Hepatocyte (in vitro differentiated cells): Measurements from ENCODE around the gene FAM20C. TPM values are rescaled to one million over a fixed set of nuclear protein-coding genes. Genes with fewer than 3 reads are reported as not detected.

Experiments used
- DNase-seq: peaks from one replicate; pipeline ENCODE4 v3.0.0-alpha.2; 2016; ENCODE audit warnings: low spot score
- H2AFZ ChIP-seq: fragments of 200-600 bp; sonication (generic); 2 replicates; pipeline ENCODE4 v1.6.0; 2016; ENCODE audit warnings: antibody characterized with exemption, mild to moderate bottlenecking
- H3K27ac ChIP-seq: fragments of 200-600 bp; sonication (generic); 2 replicates; pipeline ENCODE4 v1.5.1; 2016; ENCODE audit warnings: mild to moderate bottlenecking
- H3K27me3 ChIP-seq: fragments of 200-600 bp; sonication (generic); 2 replicates; pipeline ENCODE4 v1.6.1; 2016
- H3K36me3 ChIP-seq: fragments of 200-600 bp; sonication (generic); replicated peaks from 2 replicates; pipeline ENCODE4 v1.5.1; 2016; ENCODE audit warnings: low read depth; ENCODE audit not compliant: insufficient read depth
- H3K4me1 ChIP-seq: fragments of 200-600 bp; sonication (generic); 2 replicates; pipeline ENCODE4 v1.5.1; 2016; ENCODE audit warnings: mild to moderate bottlenecking, moderate library complexity; ENCODE audit not compliant: insufficient read depth
- H3K4me2 ChIP-seq: fragments of 200-600 bp; sonication (generic); 2 replicates; pipeline ENCODE4 v1.6.0; 2016
- H3K4me3 ChIP-seq: fragments of 200-600 bp; sonication (generic); 2 replicates; pipeline ENCODE4 v1.5.1; 2016; ENCODE audit warnings: mild to moderate bottlenecking
- H3K79me2 ChIP-seq: fragments of 200-600 bp; sonication (generic); 2 replicates; pipeline ENCODE4 v1.6.0; 2017; ENCODE audit warnings: mild to moderate bottlenecking
- H3K9me2 ChIP-seq: fragments of 200-600 bp; sonication (generic); replicated peaks from 2 replicates; pipeline ENCODE4 v1.6.0; 2017; ENCODE audit warnings: mild to moderate bottlenecking; ENCODE audit not compliant: insufficient read depth
- H3K9me3 ChIP-seq: fragments of 200-600 bp; sonication (generic); 2 replicates; pipeline ENCODE4 v1.5.1; 2016; ENCODE audit warnings: low read depth, mild to moderate bottlenecking
- H4K20me1 ChIP-seq: fragments of 200-600 bp; sonication (generic); 2 replicates; pipeline ENCODE4 v1.6.0; 2016; ENCODE audit warnings: mild to moderate bottlenecking; ENCODE audit not compliant: insufficient read depth, poor library complexity, severe bottlenecking
- EZH2 ChIP-seq: fragments of 200-600 bp; sonication (generic); IDR thresholded peaks from 2 replicates; pipeline ENCODE4 v1.6.1; 2016; ENCODE audit warnings: antibody characterized with exemption, mild to moderate bottlenecking, borderline replicate concordance
- EZH2phosphoT487 ChIP-seq: fragments of 200-600 bp; sonication (generic); IDR thresholded peaks from one replicate; pipeline ENCODE4 v1.6.1; 2018; ENCODE audit warnings: antibody characterized with exemption, mild to moderate bottlenecking, low read depth, moderate library complexity; ENCODE audit not compliant: unreplicated experiment, severe bottlenecking
- WGBS: methylation state at CpG from one replicate; pipeline ENCODE4 v1.1.6; 2016; ENCODE audit warnings: low lambda C conversion rate; ENCODE audit errors: missing lambda C conversion rate; 5-methylcytosine and 5-hydroxymethylcytosine counted together
- polyA plus RNA-seq: library from polyadenylated mRNA; unstranded; fragments of >200 nt; fragmentation: Nextera tagmentation; extraction: Ambion mirVana; gene quantifications from 2 replicates; pipeline ENCODE4 v1.2.1, GENCODE V29; 2016
- total RNA-seq: library from RNA; depleted of rRNA; stranded (reverse); fragments of >200 nt; gene quantifications from 2 replicates; pipeline ENCODE4 v1.2.3, GENCODE V29; 2014
- TF ChIP-seq, protein P1 (sequence below): fragments of 200-600 bp; sonication (generic); IDR thresholded peaks from 2 replicates; pipeline ENCODE4 v1.5.1; 2016; ENCODE audit warnings: antibody characterized with exemption, mild to moderate bottlenecking; ENCODE audit not compliant: poor library complexity

The FAM20C gene
- total and polyA plus RNA-seq, 2 experiments from 2014 or later = 24.4 to 42.5 TPM

GRCh38 chr7:175955-176354 lies 16.4 kb upstream of the FAM20C start:
- WGBS = 96% methylated on average over 11 of the region's 11 CpGs
- H3K4me3 ChIP-seq = no peak overlapping the region
- H2AFZ ChIP-seq = no peak overlapping the region
- H4K20me1 ChIP-seq = no peaks in the 10 kb centered on the region
- H3K9me3 ChIP-seq = no peaks in the 10 kb centered on the region
- TF ChIP-seq EZH2 = no peak
- peaks cover 3% of the 10 kb centered on the region for H3K27me3 ChIP-seq
- no peaks in the 10 kb centered on the region for H3K36me3 ChIP-seq
- no peak for DNase-seq
- no peak overlapping the region for H3K4me2 ChIP-seq
- no peaks in the 10 kb centered on the region for H3K9me2 ChIP-seq
- H3K4me1 ChIP-seq = peaks cover 8% of the 10 kb centered on the region
- no peak overlapping the region for H3K27ac ChIP-seq
- no peaks in the 10 kb centered on the region for H3K79me2 ChIP-seq

DNA sequence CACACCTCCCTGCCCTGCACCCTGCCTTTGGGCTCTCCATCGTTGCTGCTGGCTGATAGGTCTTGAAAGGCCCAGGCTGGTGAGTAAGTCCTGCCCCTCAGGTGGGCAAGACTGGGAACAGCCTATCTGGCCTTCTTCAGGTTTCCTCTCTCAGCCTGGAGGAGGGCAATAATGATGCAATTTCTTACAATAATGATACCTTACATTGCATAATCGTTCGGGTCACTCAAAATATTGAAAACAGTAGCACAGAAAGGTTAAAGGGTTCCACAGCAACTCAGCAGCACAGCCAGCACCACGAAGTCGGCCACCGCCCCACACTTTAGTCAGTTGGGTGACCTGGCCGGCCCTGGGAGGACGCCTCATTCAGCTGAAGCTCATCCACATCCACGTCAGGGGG lies 16.0 kb upstream of the FAM20C start:
- Histone ChIP-seq H3K4me1 (peaks cover 8% of the 10 kb centered on the region), H3K27me3 (peaks cover 3% of the 10 kb centered on the region), H4K20me1 (no peaks in the 10 kb centered on the region), H3K4me2 (no peak overlapping the region), H3K9me2 (no peaks in the 10 kb centered on the region), H3K4me3 (no peak overlapping the region), H3K27ac (no peak overlapping the region), H2AFZ (no peak overlapping the region), H3K79me2 (no peaks in the 10 kb centered on the region), H3K36me3 (no peaks in the 10 kb centered on the region), H3K9me3 (no peaks in the 10 kb centered on the region)
- no peak for TF ChIP-seq EZH2
- TF ChIP-seq EZH2phosphoT487 = no peak
- TF ChIP-seq, protein P1, sequence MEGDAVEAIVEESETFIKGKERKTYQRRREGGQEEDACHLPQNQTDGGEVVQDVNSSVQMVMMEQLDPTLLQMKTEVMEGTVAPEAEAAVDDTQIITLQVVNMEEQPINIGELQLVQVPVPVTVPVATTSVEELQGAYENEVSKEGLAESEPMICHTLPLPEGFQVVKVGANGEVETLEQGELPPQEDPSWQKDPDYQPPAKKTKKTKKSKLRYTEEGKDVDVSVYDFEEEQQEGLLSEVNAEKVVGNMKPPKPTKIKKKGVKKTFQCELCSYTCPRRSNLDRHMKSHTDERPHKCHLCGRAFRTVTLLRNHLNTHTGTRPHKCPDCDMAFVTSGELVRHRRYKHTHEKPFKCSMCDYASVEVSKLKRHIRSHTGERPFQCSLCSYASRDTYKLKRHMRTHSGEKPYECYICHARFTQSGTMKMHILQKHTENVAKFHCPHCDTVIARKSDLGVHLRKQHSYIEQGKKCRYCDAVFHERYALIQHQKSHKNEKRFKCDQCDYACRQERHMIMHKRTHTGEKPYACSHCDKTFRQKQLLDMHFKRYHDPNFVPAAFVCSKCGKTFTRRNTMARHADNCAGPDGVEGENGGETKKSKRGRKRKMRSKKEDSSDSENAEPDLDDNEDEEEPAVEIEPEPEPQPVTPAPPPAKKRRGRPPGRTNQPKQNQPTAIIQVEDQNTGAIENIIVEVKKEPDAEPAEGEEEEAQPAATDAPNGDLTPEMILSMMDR = no peak
- no peak for DNase-seq
- 94% methylated on average over 9 of the region's 9 CpGs for WGBS

DNA sequence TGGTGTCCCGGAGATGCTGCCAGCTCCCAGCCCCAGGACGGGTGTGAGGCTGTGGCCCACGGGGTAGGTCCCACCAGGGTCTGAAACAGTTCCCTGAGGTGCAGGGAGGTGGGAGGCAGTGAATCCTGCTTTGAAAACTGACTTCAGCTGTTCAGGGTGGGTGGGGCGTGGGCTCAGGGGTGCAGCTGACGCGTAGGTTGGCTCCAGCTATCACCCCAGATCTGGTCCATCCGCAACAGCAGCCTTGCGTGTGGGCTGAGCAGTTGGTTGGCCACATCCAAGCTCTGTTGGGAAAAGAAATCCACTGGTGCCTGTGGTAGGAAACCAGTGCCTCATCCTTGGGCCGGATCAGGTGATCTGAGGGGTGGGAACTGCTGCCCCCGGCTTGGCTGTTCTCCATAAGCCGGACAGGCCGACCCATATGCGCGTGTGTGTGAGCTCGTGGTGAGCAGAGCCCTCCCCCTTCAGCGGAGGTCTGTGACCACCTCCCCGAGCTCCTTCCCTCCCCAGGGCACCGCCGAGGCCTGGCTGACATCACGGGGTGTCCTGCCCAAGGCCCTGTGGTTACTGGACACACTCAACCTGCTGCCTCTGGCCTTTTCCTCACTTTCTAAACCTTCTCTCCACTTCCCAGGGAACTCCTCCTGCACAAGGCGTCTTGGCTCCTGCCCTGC lies 15.4 kb upstream of the FAM20C start:
- Histone ChIP-seq H3K9me2 (no peaks in the 10 kb centered on the region), H3K4me3 (no peak overlapping the region), H3K9me3 (no peaks in the 10 kb centered on the region), H3K27ac (no peak overlapping the region), H2AFZ (no peak overlapping the region), H4K20me1 (no peaks in the 10 kb centered on the region), H3K79me2 (no peaks in the 10 kb centered on the region), H3K36me3 (no peaks in the 10 kb centered on the region), H3K4me2 (no peak overlapping the region), H3K4me1 (peaks cover 8% of the 10 kb centered on the region), H3K27me3 (peaks cover 3% of the 10 kb centered on the region)
- 87% methylated on average over 20 of the region's 21 CpGs for WGBS
- TF ChIP-seq EZH2phosphoT487 = no peak
- no peak for TF ChIP-seq EZH2
- TF ChIP-seq, protein P1 = no peak
- DNase-seq = no peak

GRCh38 chr7:178444-178843 lies 13.9 kb upstream of the FAM20C start:
- no peaks in the 10 kb centered on the region for H3K79me2 ChIP-seq
- H3K9me3 ChIP-seq = no peaks in the 10 kb centered on the region
- H2AFZ ChIP-seq = no peak overlapping the region
- H3K4me3 ChIP-seq = no peak overlapping the region
- no peak for DNase-seq
- H3K9me2 ChIP-seq = no peaks in the 10 kb centered on the region
- no peak overlapping the region for H3K27ac ChIP-seq
- H3K27me3 ChIP-seq = peaks cover 3% of the 10 kb centered on the region
- H4K20me1 ChIP-seq = no peaks in the 10 kb centered on the region
- peaks cover 3% of the 10 kb centered on the region for H3K4me1 ChIP-seq
- no peak overlapping the region for H3K4me2 ChIP-seq
- no peak for TF ChIP-seq EZH2
- TF ChIP-seq, protein P1 = no peak
- no peak for TF ChIP-seq EZH2phosphoT487
- WGBS = 91% methylated on average over 26 of the region's 28 CpGs
- H3K36me3 ChIP-seq = no peaks in the 10 kb centered on the region
